Activated CD8-positive, alpha-beta memory T cell treated with anti-CD3 and anti-CD28 coated beads for 1 hour (primary cell): Measurements from ENCODE around the gene HMGB2.

Experiments
- DNase-seq, 2 donors: peaks; one replicate each; pipeline ENCODE4 v3.0.0-alpha.2; 2020; ENCODE audit warnings: low read depth in 1 of 2; ENCODE audit errors: extremely low read depth in 1 of 2

HMGB2 gene

GRCh38 chr4:173288698-173289352 lies 45.3 kb downstream of the HMGB2 start:
- no peak for DNase-seq

- peak; percentile 24 to 56 for DNase-seq
Measured at GRCh38 chr4:173288296-173288695, 45.9 kb downstream of the HMGB2 start.

GRCh38 chr4:173287486-173287885 lies 46.7 kb downstream of the HMGB2 start:
- no peak for DNase-seq

- DNase-seq: no peak
Measured at GRCh38 chr4:173284463-173284862, 49.7 kb downstream of the HMGB2 start.

- no peak for DNase-seq
Measured at GRCh38 chr4:173282626-173283025, 51.5 kb downstream of the HMGB2 start.

GRCh38 chr4:173282256-173282562 lies 51.9 kb downstream of the HMGB2 start:
- no peak for DNase-seq

- no peak for DNase-seq
Measured at GRCh38 chr4:173281406-173282255, 52.5 kb downstream of the HMGB2 start.
